ENCODE results near the gene PPP1R37.

PPP1R37 gene

DNA sequence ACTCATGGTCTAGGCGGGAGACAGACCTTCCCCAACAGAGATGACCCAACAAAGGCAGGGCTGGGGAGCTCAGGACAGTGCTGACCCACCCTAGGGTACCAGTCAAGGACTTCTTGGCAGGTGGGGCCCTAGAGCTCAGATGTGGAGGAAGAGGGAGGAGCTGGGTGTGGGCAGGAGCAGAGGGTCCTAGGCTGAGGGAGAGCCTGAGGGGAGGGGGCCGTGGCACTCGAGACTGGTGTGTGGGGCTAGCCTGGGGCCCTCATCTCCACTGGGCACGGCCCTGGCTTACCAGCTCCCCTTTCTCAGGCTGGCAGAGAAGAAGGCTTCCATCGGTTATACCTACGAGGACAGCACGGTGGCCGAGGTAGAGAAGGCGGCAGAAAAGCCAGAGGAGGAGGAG lies 35.5 kb upstream of the PPP1R37 start:
- TF ChIP-seq FOXP2 (optimal IDR thresholded peaks at IDR 0.05; ENCODE audit: borderline replicate concordance, extremely low read depth, extremely low read length, insufficient read depth): no peak
- TF ChIP-seq, protein P1, sequence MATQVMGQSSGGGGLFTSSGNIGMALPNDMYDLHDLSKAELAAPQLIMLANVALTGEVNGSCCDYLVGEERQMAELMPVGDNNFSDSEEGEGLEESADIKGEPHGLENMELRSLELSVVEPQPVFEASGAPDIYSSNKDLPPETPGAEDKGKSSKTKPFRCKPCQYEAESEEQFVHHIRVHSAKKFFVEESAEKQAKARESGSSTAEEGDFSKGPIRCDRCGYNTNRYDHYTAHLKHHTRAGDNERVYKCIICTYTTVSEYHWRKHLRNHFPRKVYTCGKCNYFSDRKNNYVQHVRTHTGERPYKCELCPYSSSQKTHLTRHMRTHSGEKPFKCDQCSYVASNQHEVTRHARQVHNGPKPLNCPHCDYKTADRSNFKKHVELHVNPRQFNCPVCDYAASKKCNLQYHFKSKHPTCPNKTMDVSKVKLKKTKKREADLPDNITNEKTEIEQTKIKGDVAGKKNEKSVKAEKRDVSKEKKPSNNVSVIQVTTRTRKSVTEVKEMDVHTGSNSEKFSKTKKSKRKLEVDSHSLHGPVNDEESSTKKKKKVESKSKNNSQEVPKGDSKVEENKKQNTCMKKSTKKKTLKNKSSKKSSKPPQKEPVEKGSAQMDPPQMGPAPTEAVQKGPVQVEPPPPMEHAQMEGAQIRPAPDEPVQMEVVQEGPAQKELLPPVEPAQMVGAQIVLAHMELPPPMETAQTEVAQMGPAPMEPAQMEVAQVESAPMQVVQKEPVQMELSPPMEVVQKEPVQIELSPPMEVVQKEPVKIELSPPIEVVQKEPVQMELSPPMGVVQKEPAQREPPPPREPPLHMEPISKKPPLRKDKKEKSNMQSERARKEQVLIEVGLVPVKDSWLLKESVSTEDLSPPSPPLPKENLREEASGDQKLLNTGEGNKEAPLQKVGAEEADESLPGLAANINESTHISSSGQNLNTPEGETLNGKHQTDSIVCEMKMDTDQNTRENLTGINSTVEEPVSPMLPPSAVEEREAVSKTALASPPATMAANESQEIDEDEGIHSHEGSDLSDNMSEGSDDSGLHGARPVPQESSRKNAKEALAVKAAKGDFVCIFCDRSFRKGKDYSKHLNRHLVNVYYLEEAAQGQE (IDR thresholded peaks at IDR 0.05; ENCODE audit: insufficient read depth in 1 of 2, low read depth in 2 of 2, low read length in 2 of 2): no peak
- no peak for TF ChIP-seq TAF1 (IDR thresholded peaks at IDR 0.05; ENCODE audit: borderline replicate concordance, insufficient read depth, low read length)
- TF ChIP-seq SIN3A (IDR thresholded peaks at IDR 0.05; ENCODE audit: borderline replicate concordance, insufficient read depth, low read length): no peak
- TF ChIP-seq POLR2AphosphoS5 (IDR thresholded peaks at IDR 0.05; ENCODE audit: low read depth, low read length): no peak

DNA sequence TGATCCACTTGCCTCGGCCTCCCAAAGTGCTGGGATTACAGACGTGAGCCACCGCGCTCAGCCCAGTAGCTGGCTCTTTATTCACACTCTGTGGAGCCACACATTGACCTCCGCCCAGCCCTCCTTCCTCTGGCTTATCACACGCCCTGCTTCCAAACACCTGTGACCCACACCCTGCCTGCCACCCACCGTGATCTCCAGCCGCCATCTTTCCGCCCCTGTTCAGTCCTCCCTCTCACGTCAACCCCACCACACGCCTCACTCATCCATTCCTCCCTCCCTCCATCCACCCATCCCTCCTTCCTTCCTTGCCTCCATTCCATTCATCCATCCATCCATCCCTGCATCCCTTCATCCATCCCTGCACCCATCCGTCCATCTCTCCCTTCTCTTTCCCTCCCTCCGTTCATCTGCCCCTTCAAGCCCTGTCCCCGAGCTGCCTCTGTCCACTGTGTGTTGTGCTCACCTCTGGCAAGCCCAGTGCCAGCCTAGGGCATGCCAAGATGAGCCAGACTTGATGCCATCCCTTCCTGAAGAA lies 34.3 kb upstream of the PPP1R37 start:
- TF ChIP-seq POLR2AphosphoS5 (IDR thresholded peaks at IDR 0.05; ENCODE audit: low read depth, low read length) (no peak), TAF1 (IDR thresholded peaks at IDR 0.05; ENCODE audit: borderline replicate concordance, insufficient read depth, low read length) (no peak), SIN3A (IDR thresholded peaks at IDR 0.05; ENCODE audit: borderline replicate concordance, insufficient read depth, low read length) (no peak), FOXP2 (optimal IDR thresholded peaks at IDR 0.05; ENCODE audit: borderline replicate concordance, extremely low read depth, extremely low read length, insufficient read depth) (no peak)
- TF ChIP-seq, protein P1 (IDR thresholded peaks at IDR 0.05; ENCODE audit: insufficient read depth in 1 of 2, low read depth in 2 of 2, low read length in 2 of 2): no peak

DNA sequence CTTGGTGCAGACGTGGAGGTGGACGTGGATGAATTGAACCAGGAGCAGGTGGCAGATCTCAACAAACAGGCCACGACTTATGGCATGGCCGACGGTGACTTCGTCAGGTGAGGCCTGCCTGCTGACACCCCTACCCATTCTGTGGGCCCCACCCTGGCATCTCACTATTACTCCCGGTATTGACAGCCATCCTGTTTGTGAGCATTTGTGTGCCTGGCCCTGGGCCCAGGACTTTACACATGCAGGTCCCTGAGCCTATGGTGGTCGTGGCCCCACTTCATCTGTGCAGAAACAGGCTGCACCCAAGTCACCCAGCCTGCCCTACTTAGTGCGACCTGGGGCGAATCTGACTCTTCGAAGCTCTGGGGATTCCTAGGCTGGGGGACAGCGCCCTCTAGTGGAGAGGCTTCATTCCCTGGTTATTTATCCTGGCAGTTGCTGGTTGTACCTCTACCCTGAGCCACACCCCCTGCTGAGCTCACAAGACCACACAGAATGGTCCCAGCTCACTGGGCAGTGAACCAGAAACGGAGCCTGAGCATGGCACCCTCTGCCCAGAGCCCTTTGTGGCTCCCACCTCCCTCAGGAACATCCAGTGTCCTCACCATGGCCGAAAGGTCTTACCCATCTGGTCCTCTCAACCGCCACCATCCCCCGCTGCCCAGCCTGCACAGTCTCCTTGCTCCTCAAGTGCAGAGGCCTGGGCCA lies 33.6 kb upstream of the PPP1R37 start:
- TF ChIP-seq FOXP2 (optimal IDR thresholded peaks at IDR 0.05; ENCODE audit: borderline replicate concordance, extremely low read depth, extremely low read length, insufficient read depth) (no peak), POLR2AphosphoS5 (IDR thresholded peaks at IDR 0.05; ENCODE audit: low read depth, low read length) (no peak), SIN3A (IDR thresholded peaks at IDR 0.05; ENCODE audit: borderline replicate concordance, insufficient read depth, low read length) (no peak)
- TF ChIP-seq, protein P1 (IDR thresholded peaks at IDR 0.05; ENCODE audit: insufficient read depth in 1 of 2, low read depth in 2 of 2, low read length in 2 of 2): no peak

DNA sequence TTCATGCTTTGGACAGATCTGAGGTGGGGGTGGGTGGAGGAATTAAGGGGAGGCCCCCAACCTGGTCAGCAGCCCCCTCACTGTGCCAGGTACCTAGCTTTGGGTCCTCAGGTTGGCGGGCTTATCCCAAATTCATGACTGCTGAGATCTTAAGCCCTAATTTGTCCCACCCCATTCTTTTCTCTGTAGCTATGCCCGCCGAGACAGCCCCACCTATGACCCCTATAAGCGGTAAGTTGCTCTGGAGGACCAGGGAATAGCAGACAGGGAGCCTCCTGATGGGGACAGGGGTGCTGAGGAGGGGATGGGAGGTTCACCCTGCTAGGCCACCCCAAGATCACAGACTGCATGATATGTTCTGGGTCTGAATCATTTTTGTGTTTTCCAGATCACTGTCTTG lies 31.0 kb upstream of the PPP1R37 start:
- TF ChIP-seq POLR2AphosphoS5 (IDR thresholded peaks at IDR 0.05; ENCODE audit: low read depth, low read length) (no peak), TAF1 (IDR thresholded peaks at IDR 0.05; ENCODE audit: borderline replicate concordance, insufficient read depth, low read length) (no peak), FOXP2 (optimal IDR thresholded peaks at IDR 0.05; ENCODE audit: borderline replicate concordance, extremely low read depth, extremely low read length, insufficient read depth) (no peak), SIN3A (IDR thresholded peaks at IDR 0.05; ENCODE audit: borderline replicate concordance, insufficient read depth, low read length) (no peak)
- TF ChIP-seq, protein P1 (IDR thresholded peaks at IDR 0.05; ENCODE audit: insufficient read depth in 1 of 2, low read depth in 2 of 2, low read length in 2 of 2): no peak
